Heart right ventricle (tissue), 16 donors: Measurements from ENCODE around the gene INPP5D. TPM values are rescaled to one million over a fixed set of nuclear protein-coding genes. Genes with fewer than 3 reads are reported as not detected.
"Not testable (repeated sequence)": the region's sequence is repeated elsewhere in the genome, so short reads cannot be mapped to it uniquely, and the experiment has no call there.

Source experiments
- ATAC-seq, 8 donors: fragments of 200-7000 bp; cut with Tn5 transposase; one replicate each; pipeline ENCODE4 v1.9.1; 2020; ENCODE audit warnings: mild to moderate bottlenecking in 8 of 8, moderate library complexity in 8 of 8, moderate number of reproducible peaks in 1 of 8
- DNase-seq, 2 donors: peaks; one replicate each; pipeline ENCODE4 v3.0.0-alpha.2; 2020
- H3K27ac ChIP-seq, 10 donors: fragments of 200-600 bp; sonication (generic) in 2 of 10; one replicate each; pipeline versions ENCODE4 v1.5.0 to v1.8.0; 2020 to 2022; ENCODE audit warnings: mild to moderate bottlenecking in 3 of 10
- H3K27me3 ChIP-seq, 7 donors: fragments of 200-600 bp; one replicate each; pipeline ENCODE4 v1.8.0; 2021 to 2022; ENCODE audit warnings: mild to moderate bottlenecking in 2 of 7
- H3K36me3 ChIP-seq, 9 donors: fragments of 200-600 bp; sonication (generic) in 1 of 9; one replicate each; pipeline versions ENCODE4 v1.5.0 to v1.8.0; 2020 to 2022; ENCODE audit warnings: mild to moderate bottlenecking in 2 of 9
- H3K4me1 ChIP-seq, 9 donors: fragments of 200-600 bp; sonication (generic) in 1 of 9; one replicate each; pipeline versions ENCODE4 v1.5.0 to v1.8.0; 2020 to 2022; ENCODE audit warnings: mild to moderate bottlenecking in 4 of 9
- H3K4me3 ChIP-seq, 10 donors: fragments of 200-600 bp; sonication (generic) in 2 of 10; one replicate each; pipeline versions ENCODE4 v1.5.0 to v1.8.0; 2020 to 2022; ENCODE audit warnings: mild to moderate bottlenecking in 7 of 10, moderate library complexity in 2 of 10
- H3K9me3 ChIP-seq, 11 donors: fragments of 200-600 bp in 10 of 11; sonication (generic) in 2 of 11; one replicate each; pipeline versions ENCODE4 v1.5.0 to v1.8.0; 2013 to 2022; ENCODE audit warnings: mild to moderate bottlenecking in 2 of 11, control low read depth in 1 of 11, moderate library complexity in 1 of 11
- WGBS, 2 donors: extraction: QIAGEN DNeasy Blood & Tissue Kit; methylation state at CpG; one replicate each; pipeline ENCODE4 v1.1.7; 2013; ENCODE audit warnings: inconsistent platforms in 1 of 2; 5-methylcytosine and 5-hydroxymethylcytosine counted together
- intact Hi-C, 10 donors: fragments of 100-400 bp; cut with DNase I; formaldehyde crosslinking; loops; one replicate each; pipeline versions ENCODE4 v1.11.1 to v1.14.2; 2022
- polyA plus RNA-seq, 2 donors: library from polyadenylated mRNA; stranded (reverse); fragments of 200-250 nt; gene quantifications; one replicate each; pipeline ENCODE4 v1.2.3, GENCODE V29; 2013
- total RNA-seq, 10 donors: library from RNA; stranded (reverse); fragmentation: NEBNext Ultra II Directional in 3 of 10; extraction: Animal tissue kit (Norgen Biotek cat#: 25700) in 3 of 10; gene quantifications; one replicate each; pipeline versions ENCODE4 v1.2.1 to v1.2.4, GENCODE V29; 2021 to 2023
- TF ChIP-seq, protein P1 (sequence below), 9 donors: fragments of 200-600 bp; sonication (generic) in 2 of 9; IDR thresholded peaks; one replicate each; pipeline versions ENCODE4 v1.5.0 to v1.8.0; 2021 to 2022; ENCODE audit warnings: antibody characterized with exemption in 9 of 9, mild to moderate bottlenecking in 5 of 9, moderate library complexity in 1 of 9
- donor health status: Arrhythmogenic right ventricular cardiomyopathy.
- donor health status: ischemic (EF 13 %, LVEDD 7.1; RV severe dilation, severe dysfunction).
- donor health status: healthy with polysubstance abuse.
- donor health status: DM: no; HTN: yes; CAD: no.
- donor health status: DM: no; HTN: no; CAD: no.
- donor health status: ischemic (EF 25% LVEDD 6.9; RV normal size, moderate dysfunction).
- donor health status: ischemic (EF 25% LVEDD 5.7; RV mildly dilated, moderate dysfunction).
- donor health status: healthy.
- donor health status: DM: yes; HTN: yes; CAD: no.
- donor health status: Ischemic cardiomyopathy.
- donor health status: ischemic (EF 35%, LVEDD 5.7; RV mildly dilated, moderate dysfunction).
- donor health status: nonischemic (EF 11% LVEDD 7.7; RV severe dilation, severe dysfunction).
- donor health status: DM: yes; HTN: yes; CAD: no.
- donor health status: PGD.
- donor health status: ischemic (EF 29% LVEDD 5.4; RV normal size, mild dysfunction).
- donor health status: nonischemic (EF 23%, LVEDD 6.1; RV moderate dilation, normal function).

Gene INPP5D
- total and polyA plus RNA-seq, 12 donors = 2.9 to 17.2 (median 5.7) TPM

DNA sequence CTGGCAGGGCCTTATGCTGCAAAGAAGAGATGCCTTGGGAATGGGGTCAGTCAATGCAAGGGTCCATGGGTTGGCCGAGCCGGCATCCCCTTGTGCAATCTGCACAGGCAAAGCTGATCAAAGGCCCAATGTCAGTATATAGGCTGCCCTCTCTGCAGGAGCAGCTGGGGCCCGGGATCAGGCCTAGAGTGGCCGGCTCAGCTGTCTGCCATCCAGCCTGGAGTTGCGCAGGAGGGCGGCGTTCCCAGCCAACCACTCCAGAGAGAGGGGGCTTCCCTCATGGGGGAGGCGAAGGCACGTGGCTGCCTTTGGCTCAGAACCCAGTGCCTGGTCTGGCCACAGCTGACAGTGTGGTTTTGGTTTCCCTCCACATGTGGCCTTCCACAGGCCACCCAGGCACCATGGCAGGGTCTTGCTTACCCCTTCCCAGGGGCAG lies 3.9 kb downstream of the INPP5D start:
- TF ChIP-seq, protein P1, sequence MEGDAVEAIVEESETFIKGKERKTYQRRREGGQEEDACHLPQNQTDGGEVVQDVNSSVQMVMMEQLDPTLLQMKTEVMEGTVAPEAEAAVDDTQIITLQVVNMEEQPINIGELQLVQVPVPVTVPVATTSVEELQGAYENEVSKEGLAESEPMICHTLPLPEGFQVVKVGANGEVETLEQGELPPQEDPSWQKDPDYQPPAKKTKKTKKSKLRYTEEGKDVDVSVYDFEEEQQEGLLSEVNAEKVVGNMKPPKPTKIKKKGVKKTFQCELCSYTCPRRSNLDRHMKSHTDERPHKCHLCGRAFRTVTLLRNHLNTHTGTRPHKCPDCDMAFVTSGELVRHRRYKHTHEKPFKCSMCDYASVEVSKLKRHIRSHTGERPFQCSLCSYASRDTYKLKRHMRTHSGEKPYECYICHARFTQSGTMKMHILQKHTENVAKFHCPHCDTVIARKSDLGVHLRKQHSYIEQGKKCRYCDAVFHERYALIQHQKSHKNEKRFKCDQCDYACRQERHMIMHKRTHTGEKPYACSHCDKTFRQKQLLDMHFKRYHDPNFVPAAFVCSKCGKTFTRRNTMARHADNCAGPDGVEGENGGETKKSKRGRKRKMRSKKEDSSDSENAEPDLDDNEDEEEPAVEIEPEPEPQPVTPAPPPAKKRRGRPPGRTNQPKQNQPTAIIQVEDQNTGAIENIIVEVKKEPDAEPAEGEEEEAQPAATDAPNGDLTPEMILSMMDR (IDR thresholded peaks at IDR 0.05) = no peak
- WGBS, 2 donors = 90 to 96% methylated on average over 9 of the region's 9 CpGs
- Histone ChIP-seq H3K27me3 (no peaks in the 10 kb centered on the region), H3K27ac (peak overlapping the region in 4 of 10 donors; percentile 4 to 98 (median 52)), H3K9me3 (no peaks in the 10 kb centered on the region), H3K4me1 (peaks cover 11 to 86% (median 37%) of the 10 kb centered on the region in 9 donors), H3K4me3 (peak overlapping the region in 1 of 10 donors; percentile 82), H3K36me3 (peaks cover 0 to 26% (median 0%) of the 10 kb centered on the region in 9 donors)
- DNase-seq (peak in 1 of 2 donors; percentile 33), ATAC-seq (no peak)
- intact Hi-C loops = no loop called here

DNA sequence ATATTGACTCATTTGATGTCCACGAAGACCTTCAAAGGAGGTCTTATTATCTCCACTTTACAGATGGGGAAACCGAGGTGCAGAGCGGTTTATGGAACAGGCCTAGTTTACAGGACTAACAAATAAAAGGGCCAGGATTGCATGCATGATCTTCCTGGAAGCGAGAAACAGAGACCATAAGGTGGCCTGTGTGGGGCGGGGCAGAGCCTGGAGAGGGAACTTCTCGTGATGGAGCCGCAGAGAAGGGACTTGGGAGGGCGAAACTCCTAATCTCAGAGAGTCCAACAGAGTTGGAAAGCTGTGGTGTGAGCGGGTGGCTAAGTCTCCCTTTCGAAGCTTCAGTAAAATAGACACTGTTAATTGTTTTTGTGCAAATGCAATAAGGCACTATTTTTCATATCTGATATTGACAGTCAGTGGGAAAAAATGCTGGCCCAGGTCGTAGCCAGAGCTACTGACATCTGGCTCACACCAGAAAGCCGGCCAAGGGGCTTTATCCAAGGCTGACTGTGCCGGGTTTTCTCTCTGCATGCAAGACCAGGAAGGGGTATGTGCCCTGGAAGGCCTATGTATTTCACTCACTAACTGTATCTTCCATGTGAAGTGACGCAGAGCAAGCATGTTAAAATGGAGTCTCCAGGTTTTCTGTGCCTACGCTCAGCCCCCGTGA lies 4.5 kb downstream of the INPP5D start:
- DNase-seq (no peak), ATAC-seq (no peak)
- H3K36me3 ChIP-seq = peaks cover 0 to 27% (median 0%) of the 10 kb centered on the region in 9 donors
- intact Hi-C loops = no loop called here
- no peaks in the 10 kb centered on the region for H3K27me3 ChIP-seq
- WGBS, 2 donors = 80 to 82% methylated on average over 16 of the region's 16 CpGs
- TF ChIP-seq, protein P1 (IDR thresholded peaks at IDR 0.05) = no peak
- H3K9me3 ChIP-seq = no peaks in the 10 kb centered on the region
- H3K4me3 ChIP-seq = peak overlapping the region in 1 of 10 donors; percentile 82
- H3K27ac ChIP-seq = peak overlapping the region in 2 of 10 donors; percentile 15 to 98
- H3K4me1 ChIP-seq = peaks cover 11 to 86% (median 31%) of the 10 kb centered on the region in 9 donors

DNA sequence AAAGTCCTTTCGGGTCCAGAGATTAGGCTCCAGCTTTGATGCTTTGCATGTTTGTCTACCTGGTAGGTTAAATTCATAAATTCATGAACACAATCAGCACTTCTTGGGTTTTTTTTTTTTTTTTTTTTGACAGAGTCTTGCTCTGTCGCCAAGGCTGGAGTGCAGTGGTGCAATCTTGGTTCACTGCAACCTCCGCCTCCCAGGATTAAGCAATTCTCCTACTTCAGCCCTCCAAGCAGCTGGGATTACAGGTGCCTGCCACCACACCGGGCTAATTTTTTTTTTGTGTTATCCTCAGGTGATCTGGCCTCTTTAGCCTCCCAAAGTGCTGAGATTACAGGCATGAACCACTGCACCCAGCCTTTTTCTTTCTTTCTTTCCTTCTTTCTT lies 5.1 kb downstream of the INPP5D start:
- H3K27me3 ChIP-seq, H3K27ac ChIP-seq, H3K9me3 ChIP-seq, intact Hi-C loops, ATAC-seq, DNase-seq, H3K4me3 ChIP-seq: not testable (repeated sequence)
- H3K4me1 ChIP-seq = peaks cover 11 to 87% (median 31%) of the 10 kb centered on the region in 9 donors
- 83 to 93% methylated on average over 4 of the region's 4 CpGs for WGBS, 2 donors
- peaks cover 0 to 27% (median 0%) of the 10 kb centered on the region in 9 donors for H3K36me3 ChIP-seq

DNA sequence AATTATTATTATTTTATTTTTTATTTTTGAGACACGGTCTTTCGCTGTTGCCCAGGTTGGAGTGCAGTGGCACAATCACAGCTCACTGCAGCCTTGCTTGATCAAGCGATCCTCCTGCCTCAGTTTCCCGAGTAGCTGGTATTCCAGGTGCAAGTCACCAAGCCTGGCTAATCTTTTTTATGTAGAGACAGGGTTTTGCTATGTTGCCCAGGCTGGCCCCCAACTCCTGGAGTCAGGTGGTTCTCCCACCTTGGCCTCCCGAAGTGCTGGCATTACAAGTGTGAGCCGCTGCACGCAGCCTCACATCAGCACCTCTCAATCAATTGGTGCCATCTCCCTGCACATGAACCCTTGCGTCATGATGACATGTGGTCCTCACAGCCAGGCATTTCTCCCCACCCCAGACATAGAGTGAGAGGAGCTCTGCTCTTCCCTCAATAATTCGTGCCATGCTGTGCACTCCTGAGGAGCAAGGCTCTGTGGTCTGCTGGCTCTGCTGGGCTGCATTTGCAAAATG lies 5.9 kb downstream of the INPP5D start:
- Histone ChIP-seq H3K4me1 (peaks cover 11 to 95% (median 31%) of the 10 kb centered on the region in 9 donors), H3K27ac (no peak overlapping the region), H3K4me3 (no peak overlapping the region), H3K9me3 (peaks cover 0 to 2% (median 0%) of the 10 kb centered on the region in 11 donors), H3K36me3 (peaks cover 0 to 27% (median 0%) of the 10 kb centered on the region in 9 donors), H3K27me3 (no peaks in the 10 kb centered on the region)
- ATAC-seq (no peak), DNase-seq (no peak)
- intact Hi-C loops = no loop called here
- TF ChIP-seq, protein P1 (IDR thresholded peaks at IDR 0.05) = no peak
- WGBS, 2 donors = 85 to 96% methylated on average over 9 of the region's 9 CpGs
